ENCODE data around the gene MIF4GD.
"Not testable (repeated sequence)": the region's sequence is repeated elsewhere in the genome, so short reads cannot be mapped to it uniquely, and the experiment has no call there.

The MIF4GD gene, protein sequence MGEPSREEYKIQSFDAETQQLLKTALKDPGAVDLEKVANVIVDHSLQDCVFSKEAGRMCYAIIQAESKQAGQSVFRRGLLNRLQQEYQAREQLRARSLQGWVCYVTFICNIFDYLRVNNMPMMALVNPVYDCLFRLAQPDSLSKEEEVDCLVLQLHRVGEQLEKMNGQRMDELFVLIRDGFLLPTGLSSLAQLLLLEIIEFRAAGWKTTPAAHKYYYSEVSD

GRCh38 chr17:75270966-75271232 lies at the start of gene MIF4GD:
MIF4GD (minus strand) TSS chr17:75271231; CDS start chr17:75270195, 1,036 bp downstream.
- DNase-seq (ENCODE audit: low read depth in 2 of 2) = no peak

DNA sequence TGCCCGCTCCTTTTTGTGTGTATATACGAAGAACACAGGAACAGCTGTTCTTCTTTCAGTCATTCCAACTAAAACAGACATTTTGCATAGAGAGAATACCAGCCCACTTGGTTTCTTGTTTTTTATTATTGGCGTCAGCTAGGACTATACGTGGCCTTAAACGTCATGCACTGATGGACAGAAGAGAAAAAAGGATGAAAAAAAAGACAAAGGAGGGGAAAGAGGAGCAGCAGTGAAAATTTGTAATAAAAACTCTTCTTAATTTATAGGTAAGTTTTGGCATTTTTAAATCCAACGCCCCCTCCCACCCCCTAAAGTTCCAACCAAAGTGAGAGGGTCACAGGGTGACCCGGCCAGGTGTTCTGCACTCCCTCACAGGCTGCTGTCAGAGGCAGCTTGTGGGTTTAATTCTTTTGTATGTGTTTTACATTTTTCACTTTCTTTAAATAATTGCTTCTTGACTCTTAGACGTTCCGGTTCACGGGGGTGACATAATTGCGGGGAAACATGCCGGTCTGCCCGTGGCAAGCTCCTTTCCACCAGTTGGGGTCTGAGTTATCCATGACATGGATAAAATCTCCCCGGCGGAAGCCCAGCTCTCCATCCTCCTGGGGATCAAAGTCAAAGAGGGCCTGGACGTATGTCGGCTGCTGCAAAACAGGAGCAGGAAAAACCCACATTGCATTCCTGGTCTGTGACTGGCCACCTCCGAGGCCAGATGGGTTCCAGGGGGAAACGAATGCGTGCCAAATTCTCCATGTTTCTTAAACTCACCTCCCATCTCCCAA lies 49.1 kb upstream of the MIF4GD start:
- no peak for DNase-seq (ENCODE audit: low read depth in 2 of 2)

GRCh38 chr17:75318615-75319222 lies 47.7 kb upstream of the MIF4GD start:
- DNase-seq (ENCODE audit: low read depth in 2 of 2) = no peak

GRCh38 chr17:75318211-75318610 lies 47.2 kb upstream of the MIF4GD start:
- DNase-seq (ENCODE audit: low read depth in 2 of 2) = no peak

- DNase-seq (ENCODE audit: low read depth in 2 of 2) = no peak
These were observed 46.6 kb upstream of the MIF4GD start for GRCh38 chr17:75317671-75318070.

- DNase-seq (ENCODE audit: low read depth in 2 of 2) = no peak
These were observed 45.2 kb upstream of the MIF4GD start for GRCh38 chr17:75316253-75316652.

- DNase-seq (ENCODE audit: low read depth in 2 of 2) = no peak
These were observed 44.7 kb upstream of the MIF4GD start for GRCh38 chr17:75315541-75316243.

- no peak for DNase-seq (ENCODE audit: low read depth in 2 of 2)
These were observed 43.0 kb upstream of the MIF4GD start for GRCh38 chr17:75313941-75314551.

DNA sequence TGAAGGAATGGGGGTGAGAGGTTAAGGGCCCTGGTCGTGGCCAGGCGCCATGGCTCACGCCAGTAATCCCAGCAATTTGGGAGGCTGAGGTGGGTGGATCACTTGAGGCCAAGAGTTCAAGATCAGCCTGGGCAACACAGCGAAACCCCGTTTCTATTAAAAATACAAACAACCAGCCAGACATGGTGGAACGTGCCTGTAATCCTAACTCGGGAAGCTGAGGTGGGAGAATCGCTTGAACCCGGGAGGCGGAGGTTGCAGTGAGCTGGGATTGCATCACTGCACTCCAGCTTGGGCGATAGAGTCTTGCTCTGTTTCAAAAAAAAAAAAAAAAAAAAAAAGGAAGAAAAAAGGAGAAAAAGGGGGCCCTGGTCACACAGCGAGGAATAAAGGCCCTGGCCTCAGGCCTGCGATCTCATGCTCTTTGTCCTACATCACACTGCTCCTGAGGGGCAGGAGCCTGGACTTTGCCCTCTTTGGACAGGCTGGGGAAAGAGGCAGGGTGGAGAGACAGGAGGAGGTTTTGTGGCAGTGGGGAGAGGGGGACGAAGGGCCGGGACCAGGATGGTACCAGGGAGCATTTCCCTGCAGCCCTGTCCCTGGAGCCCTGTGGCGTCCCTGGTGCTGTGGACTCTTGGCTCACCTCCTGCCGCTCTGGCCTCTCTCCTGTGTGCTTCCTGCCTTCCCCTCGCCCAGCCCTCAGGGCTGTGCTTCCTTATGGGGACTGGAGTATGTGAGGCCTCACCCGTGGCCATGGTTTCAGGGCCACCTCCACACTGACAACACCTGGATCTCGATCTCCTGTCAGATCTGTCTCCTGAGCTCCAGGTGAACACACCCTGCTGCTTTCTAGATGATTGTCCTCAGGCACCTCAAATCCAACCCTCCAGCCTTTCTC lies 38.0 kb upstream of the MIF4GD start:
- DNase-seq (ENCODE audit: low read depth in 2 of 2) = no peak

- DNase-seq (ENCODE audit: low read depth in 2 of 2) = no peak
These were observed 37.1 kb upstream of the MIF4GD start for GRCh38 chr17:75307957-75308731.

DNA sequence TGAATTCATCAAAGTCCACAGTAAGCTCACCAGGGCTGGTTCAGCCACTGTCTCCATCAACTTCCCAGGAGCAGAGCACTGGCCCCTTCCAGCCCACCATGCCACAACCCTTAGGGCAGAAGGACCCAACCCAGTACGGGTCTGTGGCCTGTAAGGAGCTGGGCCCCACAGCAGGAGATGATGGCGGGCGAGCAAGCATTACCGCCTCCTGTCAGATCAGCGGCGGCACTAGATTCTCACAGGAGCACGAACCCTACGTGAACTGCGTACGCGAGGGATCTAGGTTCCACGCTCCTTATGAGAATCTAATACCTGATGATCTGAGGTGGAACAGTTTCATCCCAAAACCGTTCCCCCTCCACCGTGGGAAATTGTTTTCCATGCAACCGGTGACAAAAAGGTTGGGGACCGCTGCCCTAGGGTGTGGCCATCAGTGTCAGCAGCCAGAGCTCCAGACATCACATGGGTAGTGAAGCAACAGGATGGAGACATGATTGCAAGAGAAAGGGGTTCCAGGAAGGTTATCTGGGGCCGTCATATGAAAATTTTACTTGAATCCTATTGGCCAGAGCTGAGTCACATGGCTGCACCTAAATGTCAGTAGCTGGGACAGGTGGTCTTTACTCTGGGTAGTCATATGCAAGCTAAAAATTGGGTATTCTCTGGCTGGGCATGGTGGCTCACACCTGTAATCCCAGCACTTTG lies 30.6 kb upstream of the MIF4GD start:
- DNase-seq (ENCODE audit: low read depth in 2 of 2) = no peak

- DNase-seq (ENCODE audit: low read depth in 2 of 2) = no peak
These were observed 30.0 kb upstream of the MIF4GD start for GRCh38 chr17:75301049-75301448.

DNA sequence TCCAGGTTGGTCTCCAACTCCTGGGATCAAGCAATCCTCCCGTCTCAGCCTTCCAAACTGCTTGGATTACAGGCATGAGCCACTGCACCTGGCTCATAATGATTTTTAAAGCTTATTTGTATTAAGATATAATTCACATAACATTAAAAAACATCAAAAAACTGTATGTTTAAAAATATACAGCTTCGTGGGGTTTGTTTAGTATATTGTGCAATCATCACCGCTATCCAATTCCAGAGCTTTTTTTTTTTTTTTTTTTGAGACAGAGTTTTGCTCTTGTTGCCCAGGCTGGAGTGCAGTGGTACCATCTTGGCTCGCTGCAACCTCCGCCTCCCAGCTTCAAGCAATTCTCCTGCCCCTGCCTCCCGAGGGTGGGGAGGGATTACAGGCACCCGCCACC lies 29.2 kb upstream of the MIF4GD start:
- no peak for DNase-seq (ENCODE audit: low read depth in 2 of 2)

GRCh38 chr17:75295201-75296158 lies 24.4 kb upstream of the MIF4GD start:
- no peak for DNase-seq (ENCODE audit: low read depth in 2 of 2)

- DNase-seq (ENCODE audit: low read depth in 2 of 2) = not testable (repeated sequence)
These were observed 21.9 kb upstream of the MIF4GD start for GRCh38 chr17:75292810-75293448.

- peak in 1 of 2 donors; percentile 62 for DNase-seq (ENCODE audit: low read depth in 2 of 2)
These were observed 18.9 kb upstream of the MIF4GD start for GRCh38 chr17:75289832-75290337.

- DNase-seq (ENCODE audit: low read depth in 2 of 2) = peak; percentile 95 to 97
These were observed 18.2 kb upstream of the MIF4GD start, which contains the start of gene SLC25A19 for GRCh38 chr17:75289115-75289831. SLC25A19 (minus strand) TSS chr17:75289433; CDS start chr17:75286764, 2,669 bp downstream.

All from stimulated activated CD4-positive, alpha-beta T cell treated with anti-CD3 and anti-CD28 coated beads, Interleukin-15, amount 100 ng/mL, for 48 hours (primary cell).